Fibroblast of the conjunctiva (primary cell): ENCODE results near the gene CACNG8.
A peak's percentile ranks its signal among the peaks of the same experiment; 100 is the strongest.
"Not testable (repeated sequence)": the region's sequence is repeated elsewhere in the genome, so short reads cannot be mapped to it uniquely, and the experiment has no call there.

Source experiments
- DNase-seq: peaks from one replicate; pipeline ENCODE4 v3.0.0-alpha.2; 2010; ENCODE audit warnings: low read depth

Gene CACNG8

DNA sequence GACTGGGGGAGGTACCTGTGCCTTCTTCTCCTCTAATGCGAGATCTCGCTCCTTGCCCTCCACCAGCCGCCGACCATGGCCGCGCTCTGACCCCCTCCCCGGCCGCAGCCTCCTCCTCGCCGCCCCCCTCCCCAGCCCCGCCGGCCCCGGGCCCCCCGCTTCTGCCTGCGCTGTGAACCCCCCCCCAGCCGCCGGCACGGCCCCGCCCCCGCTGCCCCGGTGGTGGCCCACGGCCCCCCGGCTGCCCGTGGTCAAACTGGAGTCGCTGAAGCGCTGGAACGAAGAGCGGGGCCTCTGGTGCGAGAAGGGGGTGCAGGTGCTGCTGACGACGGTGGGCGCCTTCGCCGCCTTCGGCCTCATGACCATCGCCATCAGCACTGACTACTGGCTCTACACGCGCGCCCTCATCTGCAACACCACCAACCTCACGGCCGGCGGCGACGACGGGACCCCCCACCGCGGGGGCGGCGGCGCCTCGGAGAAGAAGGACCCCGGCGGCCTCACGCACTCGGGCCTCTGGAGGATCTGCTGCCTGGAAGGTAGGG lies at the start of gene CACNG8:
CACNG8 (plus strand) TSS at position 51 of the 545 bp plus-strand sequence.
- DNase-seq = no peak

DNA sequence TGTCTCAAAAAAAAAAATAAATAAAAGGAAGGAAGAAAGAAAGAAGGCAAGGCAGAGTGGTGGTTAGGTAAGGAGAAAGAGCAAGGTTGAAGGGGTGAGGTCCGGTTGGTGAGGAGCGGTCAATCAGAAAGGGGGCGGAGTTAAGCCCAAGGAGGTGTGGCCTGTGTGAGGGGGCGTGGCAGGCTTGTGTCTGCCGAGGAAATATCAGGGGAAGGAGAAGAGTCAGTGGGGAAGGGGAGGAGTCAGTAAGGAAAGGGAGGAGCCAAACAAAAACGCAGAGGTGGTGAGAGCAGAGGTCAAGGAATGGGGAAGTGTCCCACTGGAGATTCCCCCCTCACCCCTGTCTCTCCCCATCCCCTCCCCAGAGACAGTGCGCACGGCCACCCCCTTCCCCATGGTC lies 47.7 kb upstream of the CACNG8 start:
- DNase-seq = no peak

DNA sequence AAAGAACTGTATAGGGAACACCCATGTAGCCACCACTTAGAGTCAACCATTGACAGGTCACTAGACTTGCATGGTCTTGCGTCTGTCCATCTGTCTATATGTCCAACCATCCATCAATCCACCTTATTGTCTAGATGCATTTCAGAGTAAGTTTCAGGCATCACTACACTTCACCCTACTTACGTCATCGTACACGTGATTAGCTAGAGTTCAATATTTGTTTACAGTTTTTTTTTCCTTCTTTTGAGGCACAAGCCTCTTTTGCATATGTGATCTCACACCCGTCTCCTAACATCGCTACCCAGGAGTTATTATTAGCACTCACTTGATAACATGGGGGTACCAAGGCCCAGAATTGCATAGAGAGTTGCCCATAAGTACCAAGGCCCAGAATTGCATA lies 46.7 kb upstream of the CACNG8 start:
- DNase-seq = no peak

DNA sequence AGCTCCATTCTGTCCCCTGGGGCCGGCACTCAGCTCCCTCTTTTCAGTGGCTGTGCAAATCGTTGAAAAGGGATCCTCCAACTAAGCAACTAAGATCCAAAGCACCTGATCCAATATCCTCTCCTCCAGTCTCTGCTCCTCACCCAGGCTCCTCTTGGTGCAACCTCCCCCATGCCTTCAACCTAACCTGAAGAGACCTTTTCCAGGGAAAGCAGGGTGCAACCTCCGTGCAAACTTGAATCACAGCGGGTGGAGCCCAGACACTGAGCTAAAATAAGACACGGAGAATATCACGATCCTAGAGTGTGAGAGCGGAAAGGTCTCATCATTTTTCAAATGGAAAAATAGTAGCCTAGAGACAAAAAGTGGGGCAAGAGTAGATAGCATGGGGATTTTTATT lies 45.4 kb upstream of the CACNG8 start:
- DNase-seq = no peak

DNA sequence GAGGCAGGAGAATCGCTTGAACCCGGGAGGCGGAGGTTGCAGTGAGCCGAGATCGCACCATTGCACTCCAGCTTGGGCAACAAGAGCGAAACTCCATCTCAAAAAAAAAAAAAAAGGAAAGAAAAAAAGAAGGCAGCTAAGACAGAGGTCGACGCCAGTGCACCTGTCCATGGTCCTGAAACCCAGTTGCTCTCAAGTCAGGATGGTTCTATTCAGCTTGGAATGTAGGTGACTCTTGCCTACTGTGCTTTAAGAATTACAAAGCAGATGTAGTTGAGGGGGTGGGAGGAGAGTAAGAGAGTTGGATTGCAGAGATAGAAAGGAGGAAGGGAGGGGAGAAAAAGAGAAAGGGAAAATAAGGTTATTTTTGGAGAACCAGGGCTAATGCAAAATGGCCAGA lies 35.0 kb upstream of the CACNG8 start:
- DNase-seq = peak; percentile 28

DNA sequence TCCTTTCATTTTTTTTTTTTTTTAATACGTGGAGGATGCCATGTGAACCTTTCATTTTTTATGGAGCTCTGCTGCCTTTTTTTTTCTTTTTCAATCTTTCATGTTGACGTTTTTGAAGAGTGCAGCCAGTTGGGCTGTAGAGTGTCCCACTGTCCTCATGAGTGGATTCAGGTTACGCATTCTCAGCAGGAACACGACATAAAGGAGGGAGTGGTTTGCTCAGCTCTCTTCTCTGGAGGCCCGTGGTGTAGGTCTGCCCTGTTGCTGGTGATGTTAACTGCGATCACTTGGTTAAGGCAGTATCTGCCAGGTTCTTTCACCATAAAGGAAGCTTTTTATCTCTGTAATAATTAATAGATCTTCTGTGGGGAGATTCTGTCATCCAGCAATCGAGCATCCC lies 26.7 kb upstream of the CACNG8 start:
- no peak for DNase-seq

DNA sequence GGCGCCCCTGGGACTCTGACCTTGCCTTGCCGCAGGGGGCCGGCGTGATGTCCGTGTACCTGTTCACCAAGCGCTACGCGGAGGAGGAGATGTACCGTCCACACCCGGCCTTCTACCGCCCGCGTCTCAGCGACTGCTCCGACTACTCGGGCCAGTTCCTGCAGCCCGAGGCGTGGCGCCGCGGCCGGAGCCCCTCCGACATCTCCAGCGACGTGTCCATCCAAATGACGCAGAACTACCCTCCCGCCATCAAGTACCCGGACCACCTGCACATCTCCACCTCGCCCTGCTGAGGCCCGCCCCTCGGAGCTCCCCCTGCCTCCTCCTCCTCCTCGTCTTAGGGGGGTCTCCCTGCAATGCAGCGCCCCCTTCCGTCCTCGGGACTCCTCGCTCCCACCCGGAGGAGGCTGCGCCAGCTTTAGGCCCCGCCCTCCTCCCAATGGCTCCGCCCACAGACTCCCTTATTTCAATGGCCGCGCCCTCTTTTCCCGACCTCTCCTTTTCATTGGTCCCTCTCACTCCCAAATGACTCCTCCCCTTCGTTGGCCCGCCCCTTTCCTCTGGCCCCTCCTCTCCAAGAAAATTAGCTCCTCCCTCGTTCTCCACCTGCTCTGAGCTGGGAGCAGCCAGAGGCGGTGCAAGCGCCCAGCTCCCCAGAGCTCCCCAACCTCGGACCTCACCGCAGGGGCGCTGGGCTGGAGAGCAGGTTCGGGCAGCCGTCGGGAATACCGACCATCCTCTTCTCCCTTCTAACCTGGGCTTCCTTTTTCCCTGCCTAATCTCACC lies 20.5 kb upstream of the CACNG8 start:
- no peak for DNase-seq

DNA sequence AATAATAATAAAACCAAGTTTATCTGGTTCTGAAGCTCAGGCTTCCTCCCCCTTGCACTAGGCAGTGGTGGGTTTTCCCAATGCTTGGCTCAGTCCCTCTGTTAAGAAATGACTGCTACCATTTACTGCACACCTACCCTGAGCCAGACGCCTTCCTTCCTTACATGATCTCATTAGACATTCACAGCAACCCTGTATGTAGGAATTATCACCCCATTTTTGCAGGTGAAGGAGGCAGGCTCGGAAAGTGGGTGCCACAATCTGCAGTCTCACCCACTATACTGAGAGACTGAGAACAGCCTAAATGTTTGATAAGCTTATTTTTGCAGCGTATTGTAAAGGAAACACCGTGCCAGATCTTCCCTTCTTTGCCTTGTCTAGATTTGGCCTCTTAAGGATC lies 18.3 kb upstream of the CACNG8 start:
- no peak for DNase-seq

DNA sequence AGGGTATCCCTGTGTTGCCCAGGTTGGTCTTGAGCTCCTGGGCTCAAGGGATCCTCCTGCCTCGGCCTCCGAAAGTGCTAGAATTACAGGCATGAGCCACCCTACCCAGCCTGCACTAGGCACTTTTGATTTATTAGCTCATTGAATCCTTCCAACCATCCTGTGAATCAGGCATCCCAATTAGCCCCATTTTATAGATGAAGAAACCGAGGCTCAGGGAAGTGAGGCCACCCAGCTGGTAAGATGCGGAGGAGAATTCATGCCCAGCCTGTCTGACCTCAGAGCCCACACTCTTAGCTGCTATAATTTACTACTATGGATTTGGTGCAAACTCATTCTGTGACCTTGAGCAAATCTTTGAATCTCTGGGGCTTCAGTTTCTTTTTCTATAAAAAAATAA lies 17.8 kb upstream of the CACNG8 start:
- no peak for DNase-seq

DNA sequence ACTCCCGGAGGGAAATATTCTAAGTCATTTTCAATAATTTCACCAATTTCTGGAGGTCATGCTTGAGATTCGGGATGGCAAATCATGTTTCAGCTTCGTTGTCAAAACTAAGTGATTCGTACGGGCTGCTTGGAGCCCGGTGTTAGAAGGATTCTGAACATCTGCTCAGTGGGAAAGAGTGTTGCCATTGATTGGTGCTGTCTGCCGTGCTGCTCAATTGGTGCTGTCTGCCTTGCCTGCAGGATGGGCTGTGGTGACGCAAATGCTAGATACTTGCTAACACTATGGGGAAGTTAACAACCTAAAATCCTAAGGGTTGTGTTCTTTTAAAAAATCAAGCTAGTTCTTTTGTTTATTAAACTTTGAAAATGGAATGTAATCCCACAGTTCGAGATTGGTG lies 17.3 kb upstream of the CACNG8 start:
- DNase-seq = no peak

DNA sequence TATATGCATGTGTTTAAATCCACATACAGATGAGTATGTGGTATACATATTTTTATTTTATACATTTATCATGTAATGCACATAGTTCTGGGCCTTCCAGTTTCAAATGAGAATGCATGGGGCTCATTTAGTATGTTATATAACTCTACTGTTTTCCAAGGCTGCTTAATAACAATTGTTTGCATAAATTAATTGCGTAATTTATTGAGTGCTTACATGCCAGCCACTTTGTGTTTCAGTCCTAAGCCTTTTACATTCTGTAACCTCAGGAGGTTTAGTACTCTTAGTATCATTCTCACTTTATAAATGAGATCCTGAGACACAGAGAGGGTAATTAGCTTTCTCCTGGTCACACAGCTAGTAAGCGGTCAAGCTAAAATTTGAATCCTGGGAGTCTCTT lies 16.7 kb upstream of the CACNG8 start:
- DNase-seq = no peak

DNA sequence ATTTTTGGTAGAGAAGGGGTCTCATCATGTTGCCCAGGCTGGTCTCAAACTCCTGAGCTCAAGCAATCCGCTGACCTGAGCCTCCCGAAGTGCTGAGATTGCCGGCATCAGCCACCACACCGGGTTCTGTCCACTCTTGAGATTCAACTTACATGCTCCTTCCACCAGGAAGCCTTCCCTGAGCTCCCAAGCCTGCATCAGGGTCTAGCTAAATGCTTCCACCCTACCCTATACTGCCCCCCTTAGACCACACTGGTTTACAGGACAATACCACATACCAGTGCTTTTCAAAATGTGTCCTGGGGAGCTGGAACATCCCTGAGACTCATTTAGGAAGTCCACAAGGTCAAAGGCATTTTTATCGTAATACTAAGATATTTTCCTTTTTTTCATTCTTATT lies 15.1 kb upstream of the CACNG8 start:
- DNase-seq = no peak

DNA sequence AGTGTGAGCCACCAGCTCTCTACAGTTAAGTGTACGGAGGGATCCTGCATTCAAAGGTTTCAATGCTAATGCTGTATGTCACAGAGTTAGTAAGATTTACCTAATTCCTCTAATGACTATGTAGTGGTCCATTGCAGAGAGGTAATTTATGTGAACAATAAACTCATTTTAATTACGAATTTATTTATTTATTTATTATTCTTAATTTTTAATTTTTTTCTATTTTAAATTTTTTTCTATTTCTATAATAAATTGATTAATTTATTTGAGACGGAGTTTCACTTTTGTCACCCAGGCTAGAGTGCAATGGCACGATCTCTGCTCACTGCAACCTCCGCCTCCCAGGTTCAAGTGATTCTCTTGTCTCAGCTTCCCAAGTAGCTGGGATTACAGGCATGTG lies 14.1 kb upstream of the CACNG8 start:
- not testable (repeated sequence) for DNase-seq

DNA sequence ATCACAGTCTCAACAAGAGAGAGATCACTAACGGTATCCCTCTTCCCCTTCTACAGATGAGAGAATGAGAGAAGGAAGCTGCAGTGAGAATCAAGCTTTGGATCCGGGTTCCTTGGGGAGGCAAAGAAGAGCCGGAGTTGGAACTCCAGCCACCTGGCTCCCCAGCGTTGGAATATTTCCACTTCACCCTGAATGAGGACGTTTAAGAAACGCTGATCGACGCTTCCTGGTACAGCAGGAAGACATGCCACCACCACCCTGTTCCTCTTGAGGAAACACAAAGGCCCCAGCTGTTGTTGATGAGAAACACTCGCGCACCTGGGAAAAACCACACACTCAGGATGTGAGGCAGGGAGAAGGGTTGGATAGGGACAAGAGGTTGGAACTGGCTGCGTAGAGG lies 11.3 kb upstream of the CACNG8 start:
- DNase-seq = no peak

DNA sequence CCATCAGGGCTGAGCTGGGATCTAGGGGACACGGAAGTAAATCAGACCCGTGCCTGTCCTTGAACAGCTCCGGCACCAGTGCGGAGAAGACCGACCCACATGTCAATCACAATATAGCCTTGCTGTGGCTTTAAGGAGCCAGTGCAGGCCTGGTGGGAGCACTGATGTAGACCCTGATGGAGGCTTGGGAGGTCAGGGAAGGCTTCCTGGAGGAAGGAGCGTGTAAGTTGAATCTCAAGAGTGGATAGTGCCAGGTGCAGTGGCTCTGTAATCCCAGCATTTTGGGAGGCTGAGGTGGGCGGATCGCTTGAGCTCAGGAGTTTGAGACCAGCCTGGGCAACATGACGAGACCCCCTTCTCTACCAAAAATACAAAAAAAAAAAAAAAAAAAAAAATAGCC lies 10.8 kb upstream of the CACNG8 start:
- DNase-seq = no peak

DNA sequence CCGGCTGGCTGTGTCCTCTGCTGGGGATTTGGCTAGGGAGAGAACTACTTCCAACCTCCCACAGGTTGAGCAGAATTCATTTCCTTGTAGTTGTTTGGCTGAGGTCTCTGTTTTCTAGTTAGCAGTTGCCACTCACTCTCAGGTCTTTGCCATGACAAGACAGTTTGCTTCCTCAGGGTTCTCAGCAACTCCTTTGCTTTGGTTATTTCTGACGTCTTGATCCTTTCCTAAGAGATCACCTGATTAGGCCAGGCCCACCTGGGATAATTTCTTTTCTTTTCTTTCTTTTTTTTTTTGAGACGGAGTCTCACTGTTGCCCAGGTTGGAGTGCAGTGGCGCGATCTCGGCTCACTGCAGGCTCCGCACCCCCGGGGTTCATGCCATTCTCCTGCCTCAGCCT lies 9.4 kb upstream of the CACNG8 start:
- no peak for DNase-seq

DNA sequence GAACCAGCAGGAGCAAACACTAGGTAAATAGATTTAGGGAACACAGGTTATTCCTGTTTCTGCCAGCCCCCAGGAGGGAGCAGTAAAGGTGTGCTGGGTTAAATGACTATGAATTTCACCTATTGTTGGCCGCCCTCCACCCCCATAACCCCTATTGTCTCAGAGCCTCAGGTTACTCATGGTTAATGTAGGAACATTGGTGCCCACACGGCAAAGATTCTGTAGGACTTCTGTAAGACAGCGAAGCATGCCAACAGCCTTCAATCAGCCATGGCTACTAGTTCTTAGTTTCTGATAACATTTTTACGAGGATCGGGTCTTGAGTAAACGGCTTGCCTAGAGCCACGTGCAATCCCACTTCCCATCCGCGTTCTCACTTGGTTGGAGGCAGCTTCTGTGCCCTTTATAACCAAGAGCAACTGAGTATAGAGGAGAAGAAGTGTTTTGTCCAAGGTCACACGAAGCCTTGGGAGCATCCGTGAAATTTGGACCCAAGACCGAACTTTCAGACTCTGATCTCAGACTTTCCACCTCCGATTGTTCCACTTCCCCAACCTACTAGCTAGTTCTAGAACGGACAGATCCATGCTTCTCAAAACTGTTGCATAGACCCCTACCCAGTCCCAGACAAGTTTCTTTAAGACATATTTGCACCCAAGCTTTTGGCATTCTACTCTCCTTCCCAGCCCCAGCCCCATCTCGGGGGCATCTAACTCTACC lies 5.1 kb upstream of the CACNG8 start:
- DNase-seq = no peak

DNA sequence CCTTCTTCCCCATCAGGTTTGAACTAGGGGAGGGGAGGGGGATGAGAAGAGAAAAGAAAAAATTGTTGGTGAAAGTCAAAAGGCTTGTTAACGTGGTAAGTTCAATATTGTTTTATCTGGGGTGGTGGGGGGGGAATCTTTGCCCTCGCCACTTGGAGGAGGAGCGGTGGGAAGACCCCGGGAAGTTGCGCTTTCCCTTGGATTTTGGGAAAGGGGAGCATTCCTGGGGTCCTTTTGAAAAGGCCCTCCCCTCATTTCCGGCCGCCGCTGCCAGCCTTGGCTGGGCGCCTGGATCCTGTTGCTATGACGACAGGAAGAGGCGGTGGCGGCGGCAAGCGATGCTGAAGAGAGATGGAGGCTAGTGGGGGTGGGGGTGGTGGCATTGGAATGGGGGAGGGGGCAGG lies 4.6 kb upstream of the CACNG8 start:
- DNase-seq = no peak

DNA sequence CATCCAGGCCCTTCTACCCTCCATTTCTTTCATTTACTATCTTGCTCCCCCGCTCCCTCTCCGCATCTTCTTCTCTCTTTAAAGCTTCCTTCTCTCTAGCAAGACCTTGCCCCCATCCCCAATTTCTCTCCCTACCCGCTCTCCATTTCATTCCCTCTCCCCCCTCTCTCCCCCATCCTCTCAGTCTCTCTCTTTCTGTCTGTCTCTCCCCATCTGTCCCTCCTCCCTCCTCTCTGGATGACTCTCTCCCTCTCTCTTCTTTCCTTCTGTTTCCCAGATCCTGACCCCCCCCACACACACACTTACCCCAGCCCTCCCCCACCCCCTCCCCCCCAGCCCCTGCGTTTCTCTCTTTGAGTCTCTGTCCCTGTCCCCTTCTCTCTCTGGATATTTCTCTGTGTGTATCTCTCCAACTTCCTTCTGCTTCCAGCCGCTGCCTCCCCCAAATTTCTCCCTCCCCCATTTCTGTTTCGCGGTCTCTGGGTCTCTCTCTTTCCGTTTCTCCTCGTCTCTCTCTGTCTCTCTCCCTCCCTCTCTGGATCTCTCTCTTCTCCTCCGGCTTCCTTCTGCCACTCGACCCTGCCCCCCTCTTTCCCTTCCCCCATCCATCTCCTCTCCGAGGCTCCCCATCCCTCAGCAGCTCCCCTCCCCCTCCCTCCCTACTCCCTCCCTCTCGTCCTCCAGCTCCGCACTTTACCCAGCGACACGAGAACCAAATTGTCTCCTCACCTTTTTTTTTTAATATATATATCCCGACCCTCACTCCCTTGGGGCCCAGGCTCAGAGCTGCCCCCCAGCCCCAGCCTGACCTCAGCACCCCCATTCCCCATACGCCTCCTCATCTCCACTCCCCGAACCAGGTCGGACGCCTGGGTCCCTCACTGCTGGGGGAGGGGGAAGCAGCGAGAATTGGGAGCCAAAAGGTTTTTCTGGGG lies 3.6 kb upstream of the CACNG8 start:
- DNase-seq = no peak

DNA sequence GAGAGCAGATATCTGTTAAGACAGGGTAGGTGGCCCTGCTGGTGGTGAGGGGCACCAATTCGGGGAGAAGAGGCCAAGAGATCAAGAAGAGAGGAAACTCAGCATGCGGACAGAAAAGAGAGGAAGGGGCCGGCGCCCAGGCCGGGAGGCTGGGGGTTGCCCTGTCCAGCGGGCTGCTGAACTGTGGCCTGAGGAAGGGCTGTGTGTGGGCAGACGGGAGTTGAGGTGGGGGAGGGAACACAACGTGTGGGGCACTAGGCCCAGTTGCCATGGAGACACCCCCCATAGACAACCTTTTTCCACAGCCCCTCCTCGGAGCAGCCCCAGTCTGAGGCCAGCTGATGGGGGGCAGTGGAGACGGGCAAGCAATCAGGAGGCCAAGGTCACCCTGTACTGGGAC lies 2.5 kb upstream of the CACNG8 start:
- no peak for DNase-seq

DNA sequence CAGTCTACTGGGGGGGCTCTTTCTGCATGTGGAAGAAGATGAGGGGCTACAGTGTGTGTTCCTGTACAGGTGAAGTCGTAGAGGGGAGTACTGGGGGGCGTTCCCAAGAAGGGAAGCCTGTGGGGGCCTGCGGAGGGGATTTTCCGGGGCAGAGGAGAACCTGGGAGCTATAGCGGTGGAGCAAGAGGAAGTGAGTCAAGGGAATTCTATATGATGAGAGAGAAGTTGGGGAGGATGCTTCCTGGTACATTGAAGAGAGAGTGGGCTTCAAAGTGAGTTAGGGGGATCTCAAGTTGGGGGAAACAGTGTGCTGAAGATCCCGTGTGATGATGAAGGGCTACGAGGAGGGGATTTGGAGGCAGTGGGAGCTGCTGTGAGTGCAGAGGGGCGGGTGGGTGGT lies 1.9 kb upstream of the CACNG8 start:
- no peak for DNase-seq
